ENCODE measurements around the gene UGT1A9.

The UGT1A9 gene

GRCh38 chr2:233810385-233810784 is 138.7 kb downstream of the UGT1A9 start:
- Histone ChIP-seq H3K4me3 (no peak overlapping the region), H3K27ac (no peak overlapping the region)

DNA sequence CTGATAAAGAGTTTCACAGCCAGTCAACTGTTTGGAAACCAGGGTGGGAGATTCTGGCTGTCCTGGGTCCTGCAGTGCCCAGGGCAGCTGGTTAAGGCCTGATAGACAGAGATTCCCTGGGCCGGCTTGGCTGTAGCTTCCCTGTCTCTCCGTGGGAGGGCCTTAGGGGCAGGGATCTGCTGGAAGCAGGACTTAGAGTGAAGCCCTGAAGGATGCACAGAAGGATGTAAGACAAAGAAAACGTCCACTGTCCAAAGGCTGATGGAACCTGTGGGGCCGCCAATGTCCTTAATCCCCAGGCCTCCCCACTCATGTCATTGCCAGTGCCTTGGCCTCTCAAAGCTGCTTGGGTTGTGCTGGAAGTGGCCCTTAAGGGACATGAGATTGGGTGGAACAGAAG is 139.4 kb downstream of the UGT1A9 start:
- Histone ChIP-seq H3K4me3 (no peak overlapping the region), H3K27ac (no peak overlapping the region)

DNA sequence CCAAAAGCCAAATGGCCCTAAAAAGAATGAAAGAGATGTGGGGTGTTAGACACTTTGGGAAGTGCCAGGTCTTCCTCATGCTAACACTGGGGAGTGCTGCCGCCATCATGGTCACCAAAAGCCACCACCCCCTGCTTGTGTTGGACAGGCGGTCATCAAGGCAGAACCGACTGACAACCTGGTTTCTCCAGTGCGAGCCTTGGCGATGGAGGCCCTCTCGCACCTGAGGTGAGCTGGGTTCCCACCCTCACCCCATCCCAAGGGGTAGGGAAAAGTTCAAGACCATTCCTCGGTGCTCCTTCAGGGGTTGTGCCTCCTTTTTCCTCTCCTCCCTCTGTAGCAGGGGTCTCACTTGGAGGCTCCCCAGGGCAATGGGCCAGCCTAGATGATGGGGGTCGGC is 140.0 kb downstream of the UGT1A9 start:
- Histone ChIP-seq H3K4me3 (no peak overlapping the region), H3K27ac (no peak overlapping the region)

DNA sequence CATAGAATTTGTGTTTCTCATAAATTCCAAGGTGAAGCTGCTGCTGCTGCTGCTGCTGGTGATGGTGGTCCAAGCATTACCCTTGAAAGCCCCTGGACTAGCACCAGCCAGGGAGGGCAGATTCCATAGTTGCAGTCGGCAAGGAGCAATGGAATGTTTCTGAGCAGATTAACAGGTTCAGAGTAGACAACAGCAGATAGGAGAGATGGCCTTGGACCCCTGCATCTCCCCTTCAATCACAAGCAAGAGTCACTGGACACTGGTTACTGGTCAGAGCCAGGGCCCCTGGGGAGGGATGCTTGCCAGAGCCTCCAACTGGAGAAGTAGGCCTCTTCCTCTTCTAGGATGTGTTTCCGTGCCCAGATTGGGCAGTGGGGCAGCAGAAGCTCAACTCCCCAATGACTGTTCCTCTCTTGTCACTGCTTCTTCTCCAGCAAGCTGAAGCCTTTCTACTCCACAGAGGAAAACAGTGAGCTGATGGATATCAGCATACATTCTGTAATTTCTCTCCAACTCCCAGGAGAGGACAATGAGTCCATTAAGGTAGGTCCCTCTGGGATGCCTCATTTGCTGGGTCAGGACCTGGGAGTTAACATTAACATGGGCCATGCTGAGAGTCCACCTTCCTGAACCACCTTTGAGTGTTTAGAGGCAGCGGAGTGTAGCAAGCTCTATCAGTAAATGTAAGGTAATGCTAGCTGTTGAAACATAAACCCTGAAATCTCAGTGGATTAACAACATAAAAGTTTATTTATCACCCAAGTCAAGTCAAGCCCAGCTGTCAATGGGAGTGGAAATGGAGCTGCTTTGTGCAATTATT is 141.7 kb downstream of the UGT1A9 start:
- Histone ChIP-seq H3K27ac (no peak overlapping the region), H3K4me3 (no peak overlapping the region)

GRCh38 chr2:233814056-233814835 is 142.5 kb downstream of the UGT1A9 start:
- Histone ChIP-seq H3K27ac (no peak overlapping the region), H3K4me3 (no peak overlapping the region)

GRCh38 chr2:233815861-233816260 is 144.2 kb downstream of the UGT1A9 start:
- Histone ChIP-seq H3K27ac (no peak overlapping the region), H3K4me3 (no peak overlapping the region)

- Histone ChIP-seq H3K27ac (no peak overlapping the region), H3K4me3 (no peak overlapping the region)
Measured at GRCh38 chr2:233816334-233816733, 144.6 kb downstream of the UGT1A9 start.

- Histone ChIP-seq H3K27ac (no peak overlapping the region), H3K4me3 (no peak overlapping the region)
Measured at GRCh38 chr2:233816771-233817170, 145.1 kb downstream of the UGT1A9 start.

DNA sequence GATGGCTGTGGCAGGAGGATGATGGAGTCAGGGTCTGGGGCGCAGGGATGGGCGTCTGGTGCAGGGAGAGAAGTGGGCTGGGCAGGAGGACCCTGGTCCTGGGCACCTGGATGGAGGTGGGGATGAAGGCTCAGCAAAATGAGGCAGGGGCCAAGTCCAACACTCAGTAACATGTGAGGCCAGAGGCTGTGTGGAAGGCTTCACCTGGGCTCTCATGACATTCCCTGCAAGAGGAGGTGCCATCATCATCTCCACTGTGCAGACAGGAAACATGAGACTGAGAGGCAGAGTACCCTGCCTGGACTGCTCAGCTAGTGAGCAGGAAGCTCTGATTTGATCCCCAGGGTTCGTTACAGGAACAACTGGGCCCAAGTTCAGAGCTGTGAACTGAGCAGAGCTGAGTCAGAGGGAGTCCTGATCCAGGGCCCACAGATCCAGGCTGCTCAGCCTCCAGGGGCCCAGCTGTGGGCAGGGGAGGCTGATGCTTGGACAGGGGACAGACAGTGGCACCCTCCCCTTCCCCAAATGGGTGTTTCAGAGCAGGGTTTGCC is 145.7 kb downstream of the UGT1A9 start:
- Histone ChIP-seq H3K27ac (no peak overlapping the region), H3K4me3 (no peak overlapping the region)

- Histone ChIP-seq H3K4me3 (no peak overlapping the region), H3K27ac (no peak overlapping the region)
Measured at GRCh38 chr2:233817995-233818638, 146.4 kb downstream of the UGT1A9 start.

GRCh38 chr2:233818639-233819621 is 147.2 kb downstream of the UGT1A9 start:
- H3K27ac ChIP-seq: no peak overlapping the region
- H3K4me3 ChIP-seq: no peak overlapping the region

DNA sequence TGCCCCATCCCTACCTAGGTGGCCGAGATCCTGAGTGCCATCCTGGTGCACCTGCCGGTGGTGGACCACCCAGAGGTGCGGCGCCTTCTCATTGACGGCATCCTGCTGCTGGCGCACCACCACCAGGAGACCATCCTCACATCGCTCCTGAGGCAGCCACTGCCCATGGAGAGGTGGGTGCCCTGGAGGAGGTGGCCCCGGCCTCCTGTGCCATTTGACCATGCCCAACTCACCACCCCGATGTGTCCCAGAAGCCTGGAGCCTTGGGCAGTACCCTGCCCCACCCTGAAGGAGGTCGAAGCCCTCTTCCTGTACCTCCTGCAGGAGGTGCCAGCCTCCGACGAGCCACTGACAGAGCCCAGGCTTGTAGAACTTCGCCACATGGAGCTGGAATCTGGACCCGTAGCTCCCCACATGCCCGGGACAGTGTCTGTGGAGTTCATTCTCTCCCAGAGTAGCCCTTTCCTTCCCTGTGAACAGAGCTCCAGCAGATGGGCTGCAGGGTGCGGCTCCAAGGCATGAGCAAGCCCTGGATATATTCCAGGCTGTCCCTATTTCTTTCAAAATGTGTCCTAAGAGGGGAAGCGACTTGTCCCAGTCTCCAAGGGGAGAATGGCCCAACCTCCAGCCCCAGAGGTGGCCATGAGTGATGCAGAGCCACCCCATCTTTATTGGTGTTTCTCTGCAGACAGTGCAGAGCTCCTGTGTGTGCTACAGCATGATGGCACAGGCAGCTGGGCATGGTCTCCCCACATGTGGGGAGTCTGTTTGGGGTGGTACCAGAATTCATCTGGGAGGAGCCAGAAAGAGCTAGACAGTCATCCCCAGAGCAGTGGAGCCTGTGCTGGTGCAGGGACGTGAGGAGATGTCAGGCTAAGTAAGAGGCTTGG is 148.4 kb downstream of the UGT1A9 start:
- H3K27ac ChIP-seq: no peak overlapping the region
- H3K4me3 ChIP-seq: no peak overlapping the region

- H3K27ac ChIP-seq: no peak overlapping the region
- H3K4me3 ChIP-seq: no peak overlapping the region
Measured at GRCh38 chr2:233820774-233821105, 149.0 kb downstream of the UGT1A9 start.

DNA sequence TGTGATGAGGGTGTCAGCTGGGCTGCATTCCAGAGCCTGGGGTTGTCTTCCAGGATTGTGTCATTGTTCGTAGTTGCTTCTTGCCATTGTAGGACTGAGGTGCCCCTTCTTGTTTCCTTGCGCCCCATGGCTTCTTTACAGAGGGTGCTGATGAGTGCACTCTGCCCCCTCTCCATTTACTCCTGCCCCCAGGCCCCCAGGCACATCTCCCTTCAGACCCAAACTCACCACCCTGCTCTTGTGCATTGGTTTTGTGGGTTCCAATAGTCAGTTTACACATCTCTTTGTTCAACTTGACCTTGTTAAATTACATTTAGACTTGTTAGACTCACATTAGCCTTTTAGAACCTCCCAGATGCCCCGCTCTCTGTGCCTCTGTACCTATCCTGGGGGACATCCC is 149.5 kb downstream of the UGT1A9 start:
- H3K4me3 ChIP-seq: no peak overlapping the region
- no peak overlapping the region for H3K27ac ChIP-seq

- H3K27ac ChIP-seq: no peak overlapping the region
- H3K4me3 ChIP-seq: no peak overlapping the region
Measured at GRCh38 chr2:233821709-233822100, 150.0 kb downstream of the UGT1A9 start.

DNA sequence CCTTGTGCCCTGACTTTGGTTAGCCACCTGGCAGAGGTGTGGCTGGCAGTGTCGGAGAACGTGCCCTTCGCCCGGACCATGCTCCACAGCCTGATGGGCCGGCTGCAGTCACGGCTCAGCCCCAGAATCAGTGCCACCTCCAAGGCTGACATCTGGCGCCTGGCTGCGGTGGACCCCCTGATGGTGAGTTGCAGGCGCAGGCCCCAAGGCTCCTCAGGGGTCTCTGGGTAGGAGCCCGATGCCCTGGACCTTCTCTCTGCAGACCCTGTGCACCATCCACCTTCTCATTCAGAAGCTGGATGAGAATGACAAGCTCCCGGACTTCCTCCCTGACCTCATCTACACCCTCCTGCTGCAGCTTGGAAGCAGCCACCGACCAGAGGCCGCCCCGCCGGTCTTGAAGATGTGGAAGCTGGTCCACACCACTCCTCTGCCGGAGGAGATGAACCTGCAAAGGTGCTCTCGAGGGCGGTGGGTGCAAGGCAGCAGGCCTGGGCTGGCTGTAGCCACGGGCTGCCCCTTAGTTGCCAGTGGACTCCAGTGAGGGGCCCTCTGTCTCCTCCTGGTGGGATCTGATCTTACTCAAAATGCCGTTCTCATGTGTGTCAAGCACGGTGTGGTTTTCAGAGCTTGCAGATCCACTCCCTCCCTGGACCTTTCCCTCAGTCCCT is 150.5 kb downstream of the UGT1A9 start:
- Histone ChIP-seq H3K27ac (no peak overlapping the region), H3K4me3 (no peak overlapping the region)
